ENCODE measurements around the gene KRT83. TPM values are rescaled to one million over a fixed set of nuclear protein-coding genes. Genes with fewer than 3 reads are reported as not detected.

KRT83 gene
- total RNA-seq, 4 donors from 2014 or later = not detected

GRCh38 chr12:52336641-52337040 lies 15.4 kb upstream of the KRT83 start:
- no peak for TF ChIP-seq CTCF (IDR thresholded peaks at IDR 0.05; ENCODE audit: low read depth)

- TF ChIP-seq CTCF (IDR thresholded peaks at IDR 0.05; ENCODE audit: low read depth) = no peak
Measured at GRCh38 chr12:52335598-52336262, 14.5 kb upstream of the KRT83 start.

DNA sequence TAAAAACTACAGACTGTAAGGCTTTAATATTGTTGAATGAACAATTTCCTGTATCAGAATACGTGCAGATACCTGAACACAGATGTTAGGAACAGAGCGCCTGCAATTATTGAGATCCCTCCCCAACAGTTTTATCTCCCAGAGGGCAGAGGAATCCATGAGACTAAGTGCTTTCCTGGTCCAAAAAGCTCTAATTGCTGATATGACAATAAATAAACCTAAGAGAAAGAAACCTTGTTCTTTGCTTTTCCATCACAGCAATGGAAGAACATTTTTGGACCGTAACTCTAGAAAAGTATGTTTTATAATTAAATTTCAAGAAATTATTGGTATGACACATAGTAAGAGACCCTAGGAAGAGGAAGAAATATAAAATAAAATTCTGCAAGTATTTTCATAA lies 13.0 kb upstream of the KRT83 start:
- TF ChIP-seq CTCF (IDR thresholded peaks at IDR 0.05; ENCODE audit: low read depth) = no peak

DNA sequence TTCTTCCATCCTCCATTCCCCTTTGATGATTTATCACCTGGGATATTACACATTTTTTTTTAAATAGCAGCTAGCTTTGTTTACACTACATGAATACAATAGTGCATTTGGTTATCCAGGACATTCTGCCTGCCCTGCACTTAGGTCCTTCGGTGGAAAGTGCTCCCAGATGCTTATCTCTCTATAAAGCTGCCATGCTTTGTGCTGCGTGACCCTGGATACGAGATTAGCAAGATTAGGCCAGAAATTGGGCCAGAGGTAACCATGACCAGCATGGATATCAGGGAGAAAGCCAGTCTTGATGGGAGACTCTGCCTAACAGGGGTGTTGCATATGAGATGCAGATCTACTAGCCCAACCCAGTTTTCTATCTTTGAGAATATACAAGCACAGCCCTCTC lies 12.1 kb upstream of the KRT83 start:
- no peak for TF ChIP-seq CTCF (IDR thresholded peaks at IDR 0.05; ENCODE audit: low read depth)

GRCh38 chr12:52332381-52332780 lies 11.2 kb upstream of the KRT83 start:
- no peak for TF ChIP-seq CTCF (IDR thresholded peaks at IDR 0.05; ENCODE audit: low read depth)

- TF ChIP-seq CTCF (IDR thresholded peaks at IDR 0.05; ENCODE audit: low read depth) = no peak
Measured at GRCh38 chr12:52331833-52332232, 10.6 kb upstream of the KRT83 start.

- TF ChIP-seq CTCF (IDR thresholded peaks at IDR 0.05; ENCODE audit: low read depth) = no peak
Measured at GRCh38 chr12:52331039-52331438, 9.8 kb upstream of the KRT83 start.

Measured in subcutaneous adipose tissue (tissue), 4 donors.